ENCODE data around the gene CSNK1G1.

CSNK1G1 gene

DNA sequence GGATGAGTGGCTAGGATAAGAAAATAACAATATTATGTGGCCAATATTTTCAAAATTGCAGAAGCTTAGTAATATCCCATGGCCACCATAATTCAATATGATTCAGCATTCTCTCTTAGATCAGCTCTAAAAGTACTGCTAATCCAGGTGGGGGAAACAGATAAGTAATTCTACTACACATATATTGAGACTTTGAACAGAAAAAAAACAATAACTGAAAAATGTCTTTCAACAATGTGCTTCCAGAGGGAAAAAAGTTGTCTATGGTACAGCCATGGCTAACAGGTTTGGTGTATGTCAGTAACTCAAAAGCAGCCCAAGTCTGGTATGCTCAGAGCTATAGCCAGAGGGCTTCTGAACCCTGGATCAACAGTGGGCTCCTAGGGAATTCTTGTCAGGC is 150.8 kb downstream of the CSNK1G1 start:
- in situ Hi-C loops (cut with MboI; ENCODE audit: low sequenced_read_pairs): no loop called here

- in situ Hi-C loops (cut with MboI; ENCODE audit: low sequenced_read_pairs): no loop called here
Measured at GRCh38 chr15:64197425-64197824, 158.5 kb downstream of the CSNK1G1 start.

GRCh38 chr15:64193971-64194370 is 162.0 kb downstream of the CSNK1G1 start:
- in situ Hi-C loops (cut with MboI; ENCODE audit: low sequenced_read_pairs): no loop called here

DNA sequence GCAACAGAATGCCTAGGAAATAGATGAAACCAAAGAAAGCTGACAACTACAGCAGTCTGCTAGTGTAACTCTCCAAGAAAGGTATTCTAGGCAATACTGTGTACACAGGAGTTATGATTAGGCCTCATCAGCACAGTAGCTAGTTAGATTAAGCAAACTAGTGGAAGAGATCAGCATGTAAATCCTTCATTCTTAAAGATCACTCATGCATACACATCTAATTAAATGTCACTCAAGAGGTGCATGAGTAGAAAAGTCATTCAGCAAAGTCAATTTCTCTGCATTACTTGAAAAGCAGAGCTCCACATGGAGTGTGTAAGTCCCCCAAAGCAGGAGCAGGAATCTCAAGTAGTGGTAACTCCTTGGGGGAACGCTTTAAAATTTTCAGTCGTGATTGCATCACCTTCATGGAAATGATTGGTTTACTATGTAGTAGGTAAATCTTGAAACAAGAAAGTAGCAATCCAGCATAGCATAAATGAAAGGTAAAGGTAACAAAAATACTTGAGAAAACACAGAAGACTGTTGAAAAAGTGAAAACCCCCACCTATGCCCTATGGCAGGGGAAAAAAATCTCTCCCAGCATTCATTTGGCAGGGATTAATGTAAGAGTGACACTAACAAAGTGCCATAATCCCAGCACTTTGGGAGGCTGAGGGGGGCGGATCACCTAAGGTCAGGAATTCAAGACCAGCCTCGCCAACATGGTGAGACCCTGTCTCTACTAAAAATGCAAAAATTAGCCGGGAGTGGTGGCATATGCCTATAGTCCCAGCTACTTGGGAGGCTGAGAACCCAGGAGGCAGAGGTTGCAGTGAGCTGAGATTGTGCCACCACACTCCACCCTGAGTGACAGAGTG is 163.8 kb downstream of the CSNK1G1 start:
- in situ Hi-C loops (cut with MboI; ENCODE audit: low sequenced_read_pairs): no loop called here

- in situ Hi-C loops (cut with MboI; ENCODE audit: low sequenced_read_pairs): no loop called here
Measured at GRCh38 chr15:64187396-64188191, 168.4 kb downstream of the CSNK1G1 start.

GRCh38 chr15:64185146-64185911 is 170.6 kb downstream of the CSNK1G1 start:
- in situ Hi-C loops (cut with MboI; ENCODE audit: low sequenced_read_pairs): no loop called here

DNA sequence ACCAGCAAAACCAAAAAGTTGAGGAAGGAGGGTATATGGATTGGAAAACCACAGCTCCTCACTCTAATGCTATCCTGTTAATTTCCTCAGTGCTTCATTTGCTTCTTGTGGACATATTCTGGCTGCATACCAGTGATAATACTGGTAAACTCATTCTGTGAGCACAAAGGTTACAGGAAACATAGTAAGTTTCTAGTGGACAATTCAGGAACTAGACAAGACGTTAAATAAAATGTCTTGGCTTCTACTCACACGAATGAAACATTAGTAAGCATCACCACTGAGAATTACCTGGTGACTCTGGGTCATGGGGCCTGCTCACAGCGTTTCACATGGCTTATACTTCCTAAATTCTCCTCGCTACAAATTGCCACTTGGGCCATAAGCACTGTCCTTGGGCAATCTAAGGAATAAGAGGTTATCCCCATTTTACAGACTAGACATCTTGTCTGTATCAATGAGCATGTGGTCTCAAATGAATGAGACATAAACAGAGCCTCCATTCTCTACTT is 173.1 kb downstream of the CSNK1G1 start:
- in situ Hi-C loops (cut with MboI; ENCODE audit: low sequenced_read_pairs): no loop called here

- in situ Hi-C loops (cut with MboI; ENCODE audit: low sequenced_read_pairs): no loop called here
Measured at GRCh38 chr15:64180235-64180824, 175.6 kb downstream of the CSNK1G1 start.

DNA sequence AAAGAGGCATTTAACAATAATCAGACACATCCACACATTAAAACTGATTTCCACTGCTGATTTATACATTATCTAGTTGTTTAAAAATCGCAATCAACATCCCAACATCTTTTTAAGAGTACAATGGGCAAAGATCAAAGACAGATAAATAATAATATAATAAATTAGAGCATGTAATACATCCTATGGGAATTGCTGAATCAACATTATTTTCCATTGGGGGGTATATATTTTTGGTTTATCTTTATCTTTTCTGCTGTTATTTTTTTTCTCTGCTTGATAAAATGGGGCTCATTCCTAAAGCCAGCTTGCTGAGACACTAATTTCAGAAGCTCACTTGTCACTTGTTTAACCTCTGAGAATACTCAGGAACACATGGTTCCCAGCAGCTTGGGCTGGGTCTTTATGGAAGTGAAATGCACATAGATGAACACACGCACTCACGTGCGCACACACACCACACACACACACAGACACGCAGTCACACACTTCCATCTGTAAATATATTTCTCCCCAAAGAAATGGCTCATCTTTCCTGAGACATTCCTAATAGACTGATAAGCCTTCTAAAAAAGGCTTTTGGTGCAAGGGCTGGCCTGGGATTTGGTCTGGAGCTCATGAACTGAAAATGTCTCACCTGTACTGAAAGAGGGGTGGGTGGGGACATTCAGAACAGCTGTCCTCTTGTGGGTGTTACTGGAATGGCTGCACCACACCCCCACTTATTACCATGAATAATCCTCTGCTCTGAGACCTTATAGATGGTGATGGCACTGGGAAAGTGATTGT is 189.7 kb downstream of the CSNK1G1 start:
- in situ Hi-C loops (cut with MboI; ENCODE audit: low sequenced_read_pairs): no loop called here

DNA sequence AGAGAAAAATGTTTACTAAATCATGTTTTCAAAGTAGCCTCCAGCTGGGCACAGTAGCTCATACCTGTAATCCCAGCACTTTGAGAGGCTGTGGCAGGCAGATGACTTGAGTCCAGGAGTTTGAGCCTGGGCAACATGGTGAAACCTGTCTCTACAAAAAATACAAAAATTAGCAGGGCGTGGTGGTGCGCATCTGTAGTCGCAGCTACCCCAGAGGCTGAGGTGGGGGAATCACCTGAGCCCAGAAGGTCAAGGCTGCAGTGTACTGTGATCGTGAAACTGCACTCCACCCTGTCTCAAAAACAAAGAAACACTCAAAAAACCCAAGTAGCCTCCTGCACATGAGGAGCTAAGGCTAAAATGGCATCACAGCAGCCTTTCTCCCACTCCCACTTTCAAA is 191.5 kb downstream of the CSNK1G1 start:
- in situ Hi-C loops (cut with MboI; ENCODE audit: low sequenced_read_pairs): no loop called here

GRCh38 chr15:64163659-64164362 is 192.2 kb downstream of the CSNK1G1 start:
- in situ Hi-C loops (cut with MboI; ENCODE audit: low sequenced_read_pairs): no loop called here

DNA sequence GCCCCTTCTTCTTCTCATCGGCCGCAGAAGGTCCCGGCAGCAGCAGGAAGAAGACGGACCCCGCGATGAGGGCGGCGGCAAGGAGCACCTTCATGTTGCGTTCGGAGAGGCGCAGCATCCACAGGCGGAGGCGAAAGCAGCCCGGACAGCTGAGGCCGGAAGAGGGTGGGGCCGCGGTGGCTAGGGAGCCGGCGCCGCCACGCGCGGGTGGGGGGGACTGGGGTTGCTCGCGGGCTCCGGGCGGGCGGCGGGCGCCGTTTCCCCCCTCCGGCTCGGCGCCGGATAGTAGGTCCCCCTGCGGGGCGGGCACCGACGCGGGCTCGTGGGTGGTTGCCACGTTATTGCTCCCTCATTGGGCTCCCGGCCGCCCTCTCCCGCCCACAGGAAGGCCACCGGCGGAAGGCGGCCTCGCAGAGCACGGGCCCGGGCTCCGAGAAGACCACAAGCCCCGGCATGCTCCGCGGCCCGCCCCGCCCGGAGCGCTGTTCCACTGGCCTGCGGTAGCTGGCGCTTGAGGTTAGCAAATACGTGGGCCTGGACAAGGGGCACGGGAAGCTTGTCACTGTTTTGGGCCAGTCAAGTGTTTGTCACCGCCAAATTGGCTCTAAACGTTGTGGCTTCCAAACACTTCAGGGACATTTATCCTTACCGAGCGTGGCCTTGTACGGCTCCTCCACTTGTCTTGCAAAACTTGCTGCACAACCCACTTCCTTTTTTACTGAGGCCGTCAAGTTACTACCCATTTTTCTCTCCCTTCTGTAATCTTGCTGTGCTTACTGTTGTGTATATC is 192.9 kb downstream of the CSNK1G1 start, which contains the start of gene PPIB:
PPIB (minus strand) TSS at position 154 of the 790 bp plus-strand sequence; CDS start at position 118, 36 bp downstream.
- in situ Hi-C loops (cut with MboI; ENCODE audit: low sequenced_read_pairs): no loop called here

DNA sequence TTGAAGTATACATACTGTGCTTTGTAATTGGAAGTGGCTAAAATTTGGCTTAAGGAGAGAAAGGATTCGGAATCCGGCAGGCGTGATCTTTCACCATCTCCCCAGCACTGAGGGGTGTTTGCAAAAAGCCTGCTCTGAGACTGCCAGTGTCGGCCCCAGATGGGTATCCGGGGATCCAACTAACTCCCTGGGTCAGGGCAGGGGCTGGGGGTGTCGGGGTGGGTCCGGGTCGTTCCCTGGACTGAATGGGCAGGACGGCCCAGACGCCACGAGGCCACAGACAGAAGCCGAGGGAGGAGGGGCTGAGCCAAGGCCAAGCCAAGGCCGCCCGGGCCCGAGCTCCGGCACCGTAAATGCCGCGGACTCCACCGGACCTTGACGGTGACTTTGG is 193.5 kb downstream of the CSNK1G1 start:
- in situ Hi-C loops (cut with MboI; ENCODE audit: low sequenced_read_pairs): no loop called here

DNA sequence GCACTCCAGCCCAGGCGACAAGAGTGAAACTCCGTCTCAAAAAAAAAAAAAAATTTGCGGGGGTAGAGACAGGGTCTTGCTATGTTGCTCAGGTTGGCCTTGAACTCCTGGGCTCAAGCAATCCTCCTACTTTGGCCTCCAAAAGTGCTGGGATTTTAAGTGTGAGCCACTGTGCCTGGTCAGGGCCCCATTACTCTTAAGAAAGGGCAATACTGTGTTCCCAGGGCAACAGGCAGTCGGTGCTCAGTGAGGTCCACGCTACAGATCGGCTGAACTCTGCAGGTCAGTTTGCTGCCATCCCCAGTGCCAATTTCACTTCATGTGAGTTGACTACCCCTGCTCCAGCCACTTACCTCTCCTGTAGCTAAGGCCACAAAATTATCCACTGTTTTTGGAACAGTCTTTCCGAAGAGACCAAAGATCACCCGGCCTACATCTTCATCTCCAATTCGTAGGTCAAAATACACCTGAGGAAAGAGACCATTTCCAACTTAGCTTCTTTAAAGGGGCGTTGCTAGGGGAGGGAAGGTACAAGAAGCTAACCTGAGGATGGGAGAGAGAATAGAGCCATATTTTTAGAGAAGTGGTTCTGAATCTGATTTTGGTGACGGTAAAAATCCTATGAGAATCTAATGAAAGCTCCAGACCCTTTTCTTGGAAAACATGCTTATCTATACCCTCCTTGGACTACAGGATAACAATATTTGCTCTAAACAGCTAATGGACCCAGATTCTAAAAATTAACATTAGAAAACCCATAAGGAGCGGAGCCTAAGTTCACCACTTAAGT is 194.1 kb downstream of the CSNK1G1 start:
- in situ Hi-C loops (cut with MboI; ENCODE audit: low sequenced_read_pairs): no loop called here

DNA sequence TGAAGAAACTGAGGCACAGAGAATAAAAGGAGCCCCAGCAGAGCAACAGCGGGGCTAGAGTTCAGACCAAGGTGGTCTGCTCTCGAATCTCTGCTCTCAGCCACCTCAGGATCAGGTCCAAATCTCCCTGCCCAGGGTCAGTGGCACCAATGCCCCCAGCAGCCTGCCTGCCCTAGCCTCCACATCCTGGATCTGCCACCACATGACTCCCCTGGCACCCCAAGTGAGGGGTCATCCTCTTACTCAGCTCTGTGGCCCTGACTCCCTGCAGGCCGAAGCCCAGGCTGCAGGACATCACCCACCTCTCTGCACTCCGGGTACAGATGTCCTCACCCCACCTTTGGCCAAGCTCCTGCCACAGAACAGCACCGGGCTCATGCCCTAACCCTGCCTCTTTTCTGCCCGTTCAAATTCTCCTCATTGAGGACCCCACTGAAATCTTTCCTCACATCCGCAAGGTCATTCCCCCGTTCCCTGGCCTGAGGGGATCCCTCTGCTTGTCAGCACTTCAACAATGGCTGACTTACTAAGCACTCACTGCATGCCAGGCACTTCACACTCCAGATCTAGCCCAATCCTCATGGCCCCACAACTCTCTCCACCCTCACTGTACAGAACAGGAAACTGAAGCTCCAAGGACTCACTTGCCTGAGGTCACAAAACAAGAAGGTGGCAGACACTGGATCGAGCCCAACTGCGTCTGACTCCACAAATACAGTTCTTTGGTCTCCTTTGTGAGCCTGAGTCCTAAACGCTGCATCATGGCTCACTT is 197.4 kb downstream of the CSNK1G1 start:
- in situ Hi-C loops (cut with MboI; ENCODE audit: low sequenced_read_pairs): no loop called here

GRCh38 chr15:64157599-64158125 is 198.3 kb downstream of the CSNK1G1 start:
- in situ Hi-C loops (cut with MboI; ENCODE audit: low sequenced_read_pairs): no loop called here

Measured in hTERT RPE-1 (cell line).